B cell (primary cell): ENCODE measurements around the gene SYT2.

Source experiments
- CTCF ChIP-seq: fragments of 200-600 bp; IDR thresholded peaks from one replicate; pipeline ENCODE4 v1.8.0; 2022; ENCODE audit warnings: antibody characterized with exemption, mild to moderate bottlenecking
- EZH2 ChIP-seq: IDR thresholded peaks from 2 replicates; pipeline ENCODE4 v1.6.1; 2012; ENCODE audit warnings: borderline replicate concordance, low read depth, mild to moderate bottlenecking, moderate library complexity, low read length; ENCODE audit not compliant: insufficient read depth, poor library complexity, severe bottlenecking

GRCh38 chr1:202578001-202578504, 132.2 kb downstream of the SYT2 start:
- no peak for TF ChIP-seq EZH2
- TF ChIP-seq CTCF, result no peak
